HG03039 (cell line): ENCODE data around the gene C1QTNF1.

Experiments used
- ATAC-seq: cut with Tn5 transposase; IDR thresholded peaks from one replicate; pipeline ENCODE4 v1.9.1; 2021; ENCODE audit warnings: mild to moderate bottlenecking, moderate library complexity; ENCODE audit not compliant: unreplicated experiment

Gene C1QTNF1

GRCh38 chr17:79039171-79039570, 15.2 kb downstream of the C1QTNF1 start:
- ATAC-seq, result no peak

GRCh38 chr17:79039886-79040285, 15.9 kb downstream of the C1QTNF1 start:
- no peak for ATAC-seq

- ATAC-seq, result no peak
Observed at GRCh38 chr17:79041041-79041570, 17.1 kb downstream of the C1QTNF1 start.

- ATAC-seq, result no peak
Observed at GRCh38 chr17:79041723-79042420, 17.9 kb downstream of the C1QTNF1 start.

- ATAC-seq, result no peak
Observed at GRCh38 chr17:79042421-79043190, 18.6 kb downstream of the C1QTNF1 start.

GRCh38 chr17:79043191-79043930, 19.4 kb downstream of the C1QTNF1 start:
- no peak for ATAC-seq

- ATAC-seq, result no peak
Observed at GRCh38 chr17:79043931-79044320, 20.0 kb downstream of the C1QTNF1 start.

GRCh38 chr17:79044462-79044861, 20.5 kb downstream of the C1QTNF1 start:
- ATAC-seq, result no peak

GRCh38 chr17:79045001-79045729, 21.2 kb downstream of the C1QTNF1 start:
- no peak for ATAC-seq

- ATAC-seq, result no peak
Observed at GRCh38 chr17:79045842-79046196, 21.9 kb downstream of the C1QTNF1 start.

GRCh38 chr17:79046197-79046915, 22.4 kb downstream of the C1QTNF1 start:
- no peak for ATAC-seq

GRCh38 chr17:79046916-79047280, 22.9 kb downstream of the C1QTNF1 start:
- ATAC-seq, result no peak

GRCh38 chr17:79047291-79047920, 23.4 kb downstream of the C1QTNF1 start:
- no peak for ATAC-seq

GRCh38 chr17:79047923-79048825, 24.2 kb downstream of the C1QTNF1 start:
- ATAC-seq, result no peak

GRCh38 chr17:79048826-79049755, 25.1 kb downstream of the C1QTNF1 start:
- ATAC-seq, result no peak

GRCh38 chr17:79049821-79050220, 25.9 kb downstream of the C1QTNF1 start:
- no peak for ATAC-seq

GRCh38 chr17:79050551-79050950, 26.6 kb downstream of the C1QTNF1 start:
- ATAC-seq, result no peak

GRCh38 chr17:79051306-79051705, 27.3 kb downstream of the C1QTNF1 start:
- ATAC-seq, result no peak
